NCI-H2171 treated with DMSO at 0.1 percent for 48 hours (cell line): ENCODE data around the gene GADD45A.
A peak's percentile ranks its signal among the peaks of the same experiment; 100 is the strongest.
"Not testable (repeated sequence)": the region's sequence is repeated elsewhere in the genome, so short reads cannot be mapped to it uniquely, and the experiment has no call there.

Experiments
- DNase-seq: peaks from one replicate; lab custom pipeline; 2025; lab: John Stamatoyannopoulos, UW

The GADD45A gene, protein sequence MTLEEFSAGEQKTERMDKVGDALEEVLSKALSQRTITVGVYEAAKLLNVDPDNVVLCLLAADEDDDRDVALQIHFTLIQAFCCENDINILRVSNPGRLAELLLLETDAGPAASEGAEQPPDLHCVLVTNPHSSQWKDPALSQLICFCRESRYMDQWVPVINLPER

DNA sequence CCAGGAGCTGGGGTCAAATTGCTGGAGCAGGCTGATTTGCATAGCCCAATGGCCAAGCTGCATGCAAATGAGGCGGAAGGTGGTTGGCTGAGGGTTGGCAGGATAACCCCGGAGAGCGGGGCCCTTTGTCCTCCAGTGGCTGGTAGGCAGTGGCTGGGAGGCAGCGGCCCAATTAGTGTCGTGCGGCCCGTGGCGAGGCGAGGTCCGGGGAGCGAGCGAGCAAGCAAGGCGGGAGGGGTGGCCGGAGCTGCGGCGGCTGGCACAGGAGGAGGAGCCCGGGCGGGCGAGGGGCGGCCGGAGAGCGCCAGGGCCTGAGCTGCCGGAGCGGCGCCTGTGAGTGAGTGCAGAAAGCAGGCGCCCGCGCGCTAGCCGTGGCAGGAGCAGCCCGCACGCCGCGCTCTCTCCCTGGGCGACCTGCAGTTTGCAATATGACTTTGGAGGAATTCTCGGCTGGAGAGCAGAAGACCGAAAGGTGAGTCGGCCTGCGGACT, at the start of gene GADD45A:
Gene GADD45A, plus strand, starts transcription at position 135 of the 491 bp plus-strand sequence. Its CDS starts 294 bp downstream, at position 429.
- DNase-seq = peak; percentile 98

DNA sequence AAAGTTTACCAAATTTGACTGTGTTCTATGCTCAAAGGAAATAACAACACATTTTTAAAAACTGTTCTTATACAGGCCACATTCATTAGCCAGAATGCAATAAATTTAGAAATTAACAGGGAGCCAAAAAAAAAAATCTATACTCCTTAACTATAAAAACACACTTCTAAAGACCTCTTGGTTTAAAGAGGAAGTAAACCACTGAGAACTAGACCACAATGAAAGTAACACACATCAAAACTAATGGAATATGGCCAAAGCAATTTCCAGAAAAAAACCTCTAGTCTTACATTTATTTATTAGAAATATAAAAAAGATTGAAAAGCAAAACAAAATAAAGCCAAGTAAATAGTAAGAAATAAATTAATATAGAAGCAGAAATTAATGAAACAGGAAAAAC, 48.9 kb upstream of the GADD45A start:
- DNase-seq = no peak

DNA sequence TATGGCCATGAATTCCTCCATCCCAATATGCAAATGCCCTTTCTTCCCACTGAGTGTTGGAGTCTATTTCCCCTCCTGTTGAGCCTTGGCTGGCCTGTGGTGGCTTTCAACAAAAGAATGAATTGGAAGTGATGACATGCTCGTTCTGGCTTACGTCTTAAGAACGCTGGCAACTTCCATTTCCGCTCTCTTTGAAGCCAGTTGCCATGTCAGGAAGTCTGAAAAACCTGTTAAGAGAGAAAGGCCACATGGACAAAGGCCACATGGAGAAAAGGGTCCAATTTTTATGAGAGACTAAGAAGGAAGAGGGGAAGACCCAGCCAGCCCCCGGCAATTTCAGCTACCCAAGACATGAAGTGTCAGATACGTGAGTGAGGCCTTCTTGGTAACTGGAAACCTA, 45.6 kb upstream of the GADD45A start:
- DNase-seq = no peak

DNA sequence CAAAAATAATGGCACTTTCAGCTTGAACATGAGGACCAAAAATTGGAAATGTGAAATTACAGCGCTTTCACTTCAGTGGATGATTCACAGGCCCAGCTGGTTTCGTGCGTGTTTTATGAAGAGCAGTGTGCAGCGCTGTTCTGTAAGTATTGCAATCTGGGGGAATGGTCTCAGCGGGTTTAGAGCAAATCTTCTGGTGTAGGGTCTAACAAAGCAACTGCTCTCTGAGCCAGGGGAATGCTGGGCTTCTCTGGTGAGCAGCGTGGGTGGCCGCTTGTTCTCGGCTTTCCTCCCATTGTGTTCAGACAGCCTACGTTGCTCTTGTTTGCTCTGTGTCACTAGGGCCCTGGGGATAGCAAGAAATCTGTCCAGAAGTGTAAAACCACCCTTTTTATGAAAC, 42.4 kb upstream of the GADD45A start:
- DNase-seq = no peak

DNA sequence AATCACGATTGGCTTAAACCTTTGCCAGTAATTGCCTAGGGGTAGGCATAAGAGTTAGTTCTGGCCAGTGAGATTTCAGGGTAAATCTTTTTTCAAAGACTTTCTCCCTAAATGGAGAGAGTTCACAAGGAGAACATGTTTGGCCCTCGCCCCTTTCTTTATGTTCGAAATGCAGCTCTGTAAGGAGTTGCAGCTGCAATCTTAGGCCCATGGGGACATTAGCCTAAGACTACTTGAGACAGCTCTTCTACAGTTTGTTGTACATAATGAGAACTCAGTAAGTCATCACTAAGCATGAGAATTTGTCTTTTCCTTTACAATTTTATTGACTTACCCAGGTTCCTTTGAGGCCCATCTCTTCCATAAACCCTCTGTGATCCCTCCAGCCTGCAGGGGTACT, 40.4 kb upstream of the GADD45A start:
- DNase-seq = no peak

DNA sequence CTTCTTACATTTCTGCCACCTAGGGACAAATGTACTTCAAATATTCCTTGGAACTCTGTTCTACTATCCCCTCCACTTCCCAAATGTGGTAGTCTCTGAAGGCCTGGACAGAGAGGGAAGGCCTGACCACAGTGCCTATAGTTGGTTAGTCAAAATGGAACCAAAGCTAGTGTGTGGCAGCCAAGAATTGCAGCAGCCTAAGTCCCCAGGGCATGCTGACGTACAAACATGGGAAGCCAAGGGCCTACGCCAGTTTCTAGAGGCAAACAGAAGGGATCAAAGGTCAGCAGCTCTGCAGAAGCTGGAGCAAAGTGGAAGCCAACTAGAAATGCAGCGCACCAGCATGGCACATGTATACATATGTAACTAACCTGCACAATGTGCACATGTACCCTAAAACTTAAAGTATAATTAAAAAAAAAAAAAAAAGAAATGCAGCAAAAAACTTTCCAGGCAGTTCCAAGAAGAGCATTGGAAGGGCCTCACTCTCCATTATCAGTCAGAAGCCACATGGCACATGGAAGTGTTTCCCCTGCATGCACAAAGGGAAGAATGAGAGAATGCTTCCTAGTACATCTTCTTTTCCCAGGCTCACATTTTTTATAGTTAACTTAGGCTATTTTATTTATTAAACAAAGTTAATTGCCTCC, 39.4 kb upstream of the GADD45A start:
- peak; percentile 80 for DNase-seq

DNA sequence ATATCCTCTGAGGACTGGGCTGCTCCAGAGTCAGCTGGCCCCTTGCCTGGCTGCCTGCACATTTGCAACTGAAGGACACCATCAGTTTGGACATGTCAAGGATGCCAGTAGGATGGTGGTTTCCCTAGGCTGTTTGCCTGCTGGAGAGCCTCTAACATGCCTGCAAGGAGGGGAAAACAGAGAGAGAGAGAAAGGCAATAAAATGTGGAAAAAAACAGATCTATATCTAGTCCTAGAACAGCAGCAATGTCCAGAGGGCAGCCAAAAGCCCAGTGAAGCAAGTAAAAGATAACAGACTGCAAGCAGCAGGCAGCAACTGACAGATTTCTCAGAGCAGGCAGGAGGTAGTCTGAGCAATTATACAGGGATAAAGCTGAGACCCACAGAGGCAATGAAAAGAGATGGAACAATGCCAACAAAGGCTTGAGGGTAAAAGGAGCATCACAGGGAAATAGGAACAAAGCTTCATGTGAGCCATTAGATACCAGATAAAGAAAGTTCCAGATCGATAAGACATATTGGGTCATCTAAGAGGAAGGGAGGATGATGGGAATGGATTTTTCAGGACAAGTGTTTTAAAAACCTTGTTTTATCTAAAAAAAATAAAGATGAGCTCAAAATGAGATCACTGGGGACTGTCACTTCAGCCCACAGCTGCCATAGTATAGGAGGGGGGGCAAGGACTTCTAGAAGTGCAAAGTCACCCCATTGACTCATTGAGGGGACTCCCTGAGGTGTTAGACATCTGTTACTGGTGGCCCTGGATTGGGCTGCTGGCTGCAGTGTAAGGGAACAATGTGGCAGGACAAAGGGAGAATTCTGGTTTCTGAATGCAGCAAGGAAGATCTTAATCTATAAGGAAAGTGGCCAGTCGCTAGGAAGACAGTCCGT, 38.6 kb upstream of the GADD45A start:
- DNase-seq = peak; percentile 98

DNA sequence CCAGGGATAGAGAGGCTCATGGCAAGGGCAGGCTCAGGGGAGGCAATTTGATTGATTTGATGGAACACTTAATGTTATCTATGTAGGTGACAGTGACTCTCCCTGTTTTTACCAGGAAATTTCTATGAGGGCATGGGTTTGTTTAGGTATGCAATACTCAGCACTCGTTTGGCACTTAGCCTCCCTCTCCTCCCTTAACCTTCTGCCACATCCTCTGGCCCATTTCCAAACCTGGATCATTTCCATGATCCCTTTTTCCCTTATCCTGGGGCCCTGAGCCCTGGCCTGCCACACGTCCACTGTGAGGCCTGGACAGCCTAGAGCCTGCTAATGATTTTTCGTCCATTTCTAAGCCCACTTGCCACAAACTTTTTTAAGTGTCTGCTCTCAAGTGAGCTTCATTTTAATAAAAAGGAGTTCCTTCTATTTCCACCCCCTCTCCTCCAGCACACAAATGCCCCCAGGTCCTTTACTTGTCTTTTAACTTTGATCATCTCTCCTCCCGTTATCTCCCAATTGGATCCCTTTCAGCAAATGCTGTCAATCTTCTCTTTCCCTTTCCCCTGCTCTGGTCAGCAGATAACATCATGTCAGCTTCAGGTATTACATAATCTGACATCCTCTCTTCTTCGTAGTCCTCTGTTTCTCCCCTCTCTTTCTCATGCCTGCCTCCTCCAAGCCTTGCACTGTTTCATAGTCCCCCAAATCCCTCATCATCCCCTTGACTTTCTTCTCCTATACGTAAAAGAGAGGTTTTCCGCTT, 37.8 kb upstream of the GADD45A start:
- DNase-seq = peak; percentile 89

DNA sequence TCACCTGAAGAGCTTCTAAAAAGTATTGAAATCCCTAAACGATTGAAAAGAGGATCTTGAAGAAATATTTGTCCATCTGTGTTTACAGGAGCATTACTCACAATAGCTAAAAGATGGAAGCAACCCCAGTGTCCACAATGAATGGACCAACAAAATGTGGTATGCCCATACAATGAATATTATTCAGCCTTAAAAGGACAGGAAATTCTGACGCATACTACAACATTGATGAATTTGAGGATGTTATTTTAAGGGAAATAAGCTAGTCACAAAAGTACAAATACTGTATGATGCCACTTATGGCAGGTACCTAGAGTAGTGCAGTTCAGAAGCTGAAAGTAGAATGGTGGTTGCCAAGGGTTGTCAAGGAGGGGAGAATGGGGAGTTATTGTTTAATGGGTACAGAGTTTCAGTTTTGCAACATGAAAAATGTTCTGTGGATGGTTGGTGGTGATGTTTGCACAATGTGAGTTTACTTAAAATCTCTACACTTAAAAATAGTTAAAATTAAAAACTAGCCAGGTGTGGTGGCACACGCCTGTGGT, 37.1 kb upstream of the GADD45A start:
- no peak for DNase-seq

DNA sequence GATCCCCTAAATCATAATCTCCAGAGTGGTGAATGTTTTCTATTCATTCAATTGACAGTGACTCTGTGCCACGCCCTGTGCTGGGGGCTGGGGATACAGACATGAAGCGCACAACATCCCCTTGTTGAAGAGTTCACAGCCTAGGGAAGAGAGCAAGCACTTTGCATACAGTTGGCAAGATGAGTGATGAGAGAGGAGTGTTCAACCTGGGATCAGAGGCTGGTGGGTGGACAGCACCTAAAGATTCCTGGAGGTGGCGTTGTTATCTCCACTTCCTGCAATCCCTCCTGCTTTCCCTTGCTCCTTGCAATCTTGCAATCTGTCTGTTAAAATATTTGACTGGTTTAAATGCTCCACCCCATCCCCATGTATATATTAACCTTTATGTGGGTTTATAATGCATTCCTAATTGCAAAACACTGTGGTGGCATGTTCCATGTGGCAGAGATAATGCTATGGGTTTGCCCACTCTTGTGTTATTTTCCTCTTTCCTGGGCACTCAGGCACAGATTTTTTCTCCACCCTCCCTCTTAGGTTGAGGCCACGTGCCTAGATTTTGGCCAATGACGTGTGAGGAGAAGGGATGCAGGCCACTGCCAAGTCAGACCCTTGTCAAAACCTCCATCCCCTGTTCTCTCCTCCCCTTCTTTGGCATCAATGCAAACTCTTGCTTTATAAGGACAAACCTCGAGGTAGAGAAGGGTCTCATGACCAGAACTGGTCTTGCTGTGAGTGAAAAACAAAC, 36.2 kb upstream of the GADD45A start:
- no peak for DNase-seq

DNA sequence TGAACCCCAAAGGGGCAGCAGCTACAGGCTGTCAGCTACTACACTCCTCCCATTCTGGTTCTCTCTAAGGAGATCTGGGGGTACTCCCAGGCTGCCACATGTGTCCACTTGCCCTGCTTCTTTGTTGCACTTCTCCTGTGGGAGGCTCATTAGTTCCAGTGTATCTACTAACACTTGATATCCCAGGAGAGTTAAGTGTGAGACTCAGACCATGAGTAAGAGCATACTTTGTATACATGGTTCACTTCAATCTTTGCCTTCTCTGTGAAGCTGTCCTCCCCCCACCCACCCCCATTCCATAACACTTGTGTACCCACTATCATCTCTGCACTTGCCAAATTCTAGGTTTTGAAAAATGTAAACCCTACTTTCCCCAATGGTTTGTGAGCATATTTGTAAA, 34.9 kb upstream of the GADD45A start:
- peak; percentile 47 for DNase-seq

DNA sequence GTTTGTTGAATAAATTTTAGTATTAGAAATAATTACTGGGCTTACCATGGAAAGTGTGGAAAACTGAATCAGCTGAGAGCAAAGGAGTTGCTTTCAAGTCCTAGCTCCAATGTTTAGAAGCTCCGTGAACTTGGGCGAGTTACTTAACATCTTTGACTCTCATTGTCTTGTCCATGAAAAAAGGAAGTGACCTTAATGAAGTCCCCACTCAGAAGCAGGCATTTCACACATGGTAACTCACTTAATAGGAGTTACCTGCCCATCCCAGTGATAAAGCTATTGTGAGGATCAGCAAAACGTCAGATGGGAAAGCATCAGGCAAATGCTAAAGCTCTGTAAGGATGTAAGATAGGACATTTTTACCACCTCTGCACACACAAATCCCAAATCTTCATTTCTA, 34.0 kb upstream of the GADD45A start:
- no peak for DNase-seq

DNA sequence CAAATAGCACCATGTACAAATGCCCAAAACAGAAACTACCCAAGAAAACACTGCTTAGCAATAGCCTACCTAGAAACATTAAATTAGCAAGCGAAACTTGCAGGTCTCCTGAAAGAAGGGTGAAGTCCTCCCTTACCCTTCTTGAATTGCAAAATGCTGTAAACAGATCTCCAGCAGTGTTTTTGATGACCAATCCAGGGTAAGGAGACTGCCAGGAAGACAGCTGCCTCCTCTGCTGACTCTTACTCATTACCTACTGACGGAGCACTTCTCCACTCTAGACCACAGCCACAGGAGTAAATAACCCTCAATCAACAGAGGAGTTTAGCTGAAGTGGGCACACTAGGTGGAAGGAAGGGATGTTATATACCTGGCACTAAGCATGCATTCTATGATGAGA, 32.2 kb upstream of the GADD45A start:
- peak; percentile 60 for DNase-seq

DNA sequence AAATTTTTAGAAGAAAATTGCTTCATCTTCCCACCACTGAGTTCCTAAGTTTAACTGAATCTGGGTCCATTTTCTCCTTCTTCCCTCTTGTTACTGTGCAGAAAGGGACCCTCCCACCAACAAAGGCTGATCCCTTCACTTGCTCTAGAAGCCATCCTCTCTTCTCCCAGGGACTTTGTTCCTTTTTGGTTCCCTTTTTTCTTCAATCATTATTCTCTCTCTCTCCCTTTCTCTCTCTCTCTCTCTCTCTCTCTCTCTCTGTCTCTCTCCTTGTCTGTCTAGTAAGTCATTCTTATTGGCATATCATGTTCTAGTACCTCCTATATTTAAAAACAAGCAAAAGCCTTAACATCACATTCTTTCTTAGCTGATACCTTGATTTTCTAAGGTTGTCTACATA, 31.7 kb upstream of the GADD45A start:
- no peak for DNase-seq

DNA sequence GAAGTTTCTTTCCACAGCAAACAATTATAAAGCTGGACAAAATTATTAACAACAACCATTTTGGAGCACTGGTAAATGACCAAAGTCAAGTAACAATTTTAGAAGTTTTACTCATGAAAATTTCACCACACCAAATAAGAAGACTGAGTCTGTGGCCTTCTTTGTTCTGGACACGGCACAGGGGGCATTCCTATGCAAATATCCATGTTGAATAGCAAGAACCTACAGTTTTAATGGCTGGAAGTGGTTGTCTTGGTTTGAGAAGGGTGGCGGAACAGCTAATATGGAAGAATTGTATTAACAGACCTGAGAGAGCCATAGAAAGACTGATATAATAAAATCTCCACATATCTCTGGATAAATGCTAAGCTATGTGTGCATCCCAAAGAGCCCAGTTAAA, 29.4 kb upstream of the GADD45A start:
- DNase-seq = no peak

DNA sequence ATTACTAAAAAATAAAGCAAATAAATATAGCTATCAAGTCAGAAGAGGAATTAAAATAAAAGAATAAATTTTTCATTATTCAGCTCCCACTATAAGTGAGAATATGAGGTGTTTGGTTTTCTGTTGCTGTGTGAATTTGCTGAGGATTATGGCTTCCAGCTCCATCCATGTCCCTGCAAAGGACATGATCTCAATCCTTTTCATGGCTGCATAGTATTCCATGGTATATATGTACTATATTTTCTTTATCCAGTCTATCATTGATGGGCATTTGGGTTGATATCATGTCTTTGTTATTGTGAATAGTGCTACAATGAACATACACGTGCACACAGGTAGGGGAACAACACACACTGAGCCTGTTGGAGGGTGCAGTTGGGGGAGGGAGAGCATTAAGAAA, 27.8 kb upstream of the GADD45A start:
- not testable (repeated sequence) for DNase-seq

DNA sequence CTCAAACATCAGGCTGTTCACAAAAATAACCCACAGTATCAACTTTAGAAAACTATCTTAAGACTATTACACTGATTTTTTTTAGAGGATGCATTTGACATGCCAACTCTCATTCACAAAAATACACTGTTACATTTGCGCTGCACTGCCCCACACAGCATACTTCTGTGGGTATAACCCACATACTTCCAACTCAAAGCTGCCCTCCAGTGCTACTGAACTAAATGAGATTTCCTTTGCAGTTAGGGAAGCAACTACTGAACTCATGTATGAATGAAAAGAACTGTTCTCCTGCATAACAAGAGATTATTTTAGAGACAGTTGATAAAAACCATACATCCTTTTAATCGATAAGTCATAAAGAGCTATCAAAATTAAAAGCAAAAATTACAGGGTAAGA, 25.8 kb upstream of the GADD45A start:
- no peak for DNase-seq

DNA sequence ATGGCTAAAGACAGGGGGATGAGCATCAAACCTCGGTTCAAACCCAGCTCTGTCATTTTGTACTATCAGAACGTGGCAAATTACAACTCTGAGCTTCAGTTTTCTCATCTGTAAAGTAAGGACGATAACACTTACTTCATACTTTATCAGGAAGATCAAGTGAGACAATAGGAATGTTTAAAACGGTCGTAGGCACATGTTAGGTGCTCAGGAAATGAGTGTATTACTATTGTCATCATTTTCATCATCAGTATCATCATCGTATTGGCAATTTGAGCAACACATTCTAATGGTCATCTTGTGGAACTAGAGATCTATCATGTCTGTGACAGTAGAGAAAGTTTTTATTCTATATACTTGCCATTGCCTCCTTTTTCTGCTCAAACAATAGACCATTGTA, 22.1 kb upstream of the GADD45A start:
- DNase-seq = no peak

DNA sequence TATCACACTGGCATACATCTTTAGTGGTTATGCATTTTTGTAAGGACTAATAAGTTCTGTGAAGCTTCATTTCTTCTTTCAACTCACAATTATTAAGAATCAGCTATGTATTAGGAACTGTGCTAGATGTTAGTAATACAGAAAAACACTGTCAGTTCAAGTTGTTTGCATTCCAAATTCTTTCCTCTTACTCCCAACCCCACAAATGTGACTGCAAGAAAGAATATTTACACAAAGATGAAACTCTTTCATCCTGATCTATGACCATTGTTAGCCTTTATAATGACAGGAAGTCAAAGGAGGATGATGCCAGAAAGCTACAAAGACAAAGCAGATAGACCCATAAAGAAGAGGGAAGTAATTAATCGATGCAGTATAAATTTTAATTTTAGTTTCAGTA, 21.0 kb upstream of the GADD45A start:
- DNase-seq = no peak

DNA sequence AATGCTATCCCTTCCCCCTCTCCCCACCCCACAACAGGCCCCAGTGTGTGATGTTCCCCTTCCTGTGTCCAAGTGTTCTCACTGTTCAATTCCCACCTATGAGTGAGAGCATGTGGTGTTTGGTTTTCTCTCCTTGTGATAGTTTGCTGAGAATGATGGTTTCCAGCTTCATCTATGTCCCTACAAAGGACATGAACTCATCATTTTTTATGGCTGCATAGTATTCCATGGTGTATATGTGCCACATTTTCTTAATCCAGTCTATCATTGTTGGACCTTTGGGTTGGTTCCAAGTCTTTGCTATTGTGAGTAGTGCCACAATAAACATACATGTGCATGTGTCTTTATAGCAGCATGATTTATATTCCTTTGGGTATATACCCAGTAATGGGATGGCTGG, 19.7 kb upstream of the GADD45A start:
- not testable (repeated sequence) for DNase-seq

DNA sequence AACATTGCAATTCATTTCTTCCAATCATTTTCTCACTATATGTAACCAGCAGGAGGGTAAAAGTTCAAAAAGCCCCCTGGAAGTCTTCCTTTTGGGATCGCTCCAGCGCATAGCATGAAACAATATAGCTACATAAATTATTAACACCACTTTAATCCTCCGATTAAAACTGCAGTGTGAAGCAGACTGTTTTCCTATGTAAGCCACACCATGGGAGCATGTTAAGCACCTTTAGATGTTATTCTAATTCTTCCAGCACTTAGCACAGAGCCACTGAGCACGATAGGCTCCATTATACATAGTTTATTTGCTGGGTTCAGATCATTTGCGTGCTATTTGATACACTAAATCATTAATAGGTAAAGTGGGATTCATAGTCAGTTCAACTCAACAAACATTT, 18.4 kb upstream of the GADD45A start:
- DNase-seq = peak; percentile 48
